Natural killer cell (primary cell): ENCODE measurements around the gene MICAL2. TPM values are rescaled to one million over a fixed set of nuclear protein-coding genes. Genes with fewer than 3 reads are reported as not detected.

Source experiments
- ATAC-seq, 3 donors: fragments of 150-1000 bp in 2 of 3; fragments of 200-7000 bp in 1 of 3; cut with Tn5 transposase; 1 replicate in 1 of 3; 2 replicates in 2 of 3; pipeline ENCODE4 v1.10.0; 2021; ENCODE audit warnings: mild to moderate bottlenecking in 2 of 3, moderate library complexity in 2 of 3
- DNase-seq, 2 donors: peaks; one replicate each; pipeline versions ENCODE4 v3.0.0 to v3.0.0-alpha.2; 2013 to 2021; ENCODE audit warnings: mixed read lengths in 1 of 2
- H3K27ac ChIP-seq: one replicate; pipeline ENCODE4 v1.5.1; 2013; ENCODE audit warnings: mild to moderate bottlenecking, low read length
- H3K27me3 ChIP-seq: one replicate; pipeline ENCODE4 v1.6.1; 2013; ENCODE audit warnings: low read length; ENCODE audit not compliant: control insufficient read depth, insufficient read depth
- H3K36me3 ChIP-seq: one replicate; pipeline ENCODE4 v1.6.1; 2013; ENCODE audit warnings: low read length; ENCODE audit not compliant: control insufficient read depth, insufficient read depth
- H3K4me1 ChIP-seq: one replicate; pipeline ENCODE4 v1.6.1; 2013; ENCODE audit warnings: low read length; ENCODE audit not compliant: control insufficient read depth, insufficient read depth
- H3K4me3 ChIP-seq: one replicate; pipeline ENCODE4 v1.5.1; 2013; ENCODE audit warnings: low read length
- H3K9me3 ChIP-seq: one replicate; pipeline ENCODE4 v1.6.1; 2013; ENCODE audit warnings: low read length; ENCODE audit not compliant: control insufficient read depth, insufficient read depth
- H3K27ac Mint-ChIP-seq, 2 donors: one replicate each; pipeline ENCODE4 v1.8.0; 2022; ENCODE audit warnings: mild to moderate bottlenecking in 2 of 2, mixed read lengths in 2 of 2, moderate library complexity in 1 of 2
- H3K27me3 Mint-ChIP-seq, 2 donors: one replicate each; pipeline ENCODE4 v1.8.0; 2022; ENCODE audit warnings: low read depth in 2 of 2, mixed read lengths in 2 of 2
- H3K36me3 Mint-ChIP-seq: one replicate; pipeline ENCODE4 v1.8.0; 2022; ENCODE audit warnings: mixed read lengths
- H3K4me1 Mint-ChIP-seq, 2 donors: one replicate each; pipeline ENCODE4 v1.8.0; 2022; ENCODE audit warnings: mixed read lengths in 2 of 2
- H3K4me3 Mint-ChIP-seq: one replicate; pipeline ENCODE4 v1.8.0; 2022; ENCODE audit warnings: mild to moderate bottlenecking, moderate library complexity, mixed read lengths
- H3K9me3 Mint-ChIP-seq, 2 donors: one replicate each; pipeline ENCODE4 v1.8.0; 2022; ENCODE audit warnings: mixed read lengths in 2 of 2
- WGBS: methylation state at CpG from one replicate; pipeline ENCODE4 v1.1.7; 2013; ENCODE audit warnings: missing lambda C conversion rate; ENCODE audit not compliant: insufficient coverage; 5-methylcytosine and 5-hydroxymethylcytosine counted together
- intact Hi-C: fragments of 100-400 bp; cut with micrococcal nuclease; formaldehyde crosslinking; loops from one replicate; pipeline ENCODE4 v1.14.2; 2022
- total RNA-seq, 4 donors: library from RNA; stranded (reverse); fragments of 120-200 nt in 1 of 4; gene quantifications; one replicate each; pipeline versions ENCODE4 v1.2.3 to v1.2.4, GENCODE V29; 2013 to 2022
- TF ChIP-seq, protein P1 (sequence below): fragments of 200-600 bp; IDR thresholded peaks from one replicate; pipeline ENCODE4 v1.8.0; 2022; ENCODE audit warnings: antibody characterized with exemption

Gene MICAL2
- total RNA-seq, 3 donors from 2014 or later (not counting 1 experiment from before 2014, with no cell fraction given): 54.6 to 68.6 (median 57.4) TPM

DNA sequence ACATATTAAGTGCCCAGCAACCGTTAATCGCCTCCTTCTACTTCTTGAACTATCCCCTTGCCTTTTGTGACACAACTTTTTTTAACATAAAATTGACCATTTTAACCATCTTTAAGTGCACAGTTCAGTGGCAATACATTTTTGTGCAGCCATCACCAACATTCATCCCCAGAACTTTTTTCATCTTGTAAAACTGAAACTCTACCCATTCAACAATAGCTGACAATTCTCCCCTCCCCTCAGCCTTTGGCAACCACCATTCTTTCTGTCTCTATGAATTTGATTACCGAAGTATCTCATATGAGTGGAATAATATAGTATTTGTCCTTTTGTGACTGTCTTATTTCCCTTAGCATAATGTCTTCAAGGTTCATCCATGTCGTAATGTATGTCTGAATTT lies 66.0 kb downstream of the MICAL2 start:
- intact Hi-C loops: no loop called here
- peak overlapping the region; percentile 14 to 49 for H3K27ac Mint-ChIP-seq
- H3K36me3 Mint-ChIP-seq: no peaks in the 10 kb centered on the region
- Histone ChIP-seq H3K27me3 (no peaks in the 10 kb centered on the region), H3K27ac (no peak overlapping the region), H3K36me3 (no peaks in the 10 kb centered on the region), H3K4me1 (peaks cover 15% of the 10 kb centered on the region), H3K9me3 (peaks cover 3% of the 10 kb centered on the region), H3K4me3 (no peak overlapping the region)
- H3K4me1 Mint-ChIP-seq: peaks cover 15 to 37% of the 10 kb centered on the region in 2 donors
- H3K9me3 Mint-ChIP-seq: no peaks in the 10 kb centered on the region
- ATAC-seq: no peak
- H3K4me3 Mint-ChIP-seq: no peak overlapping the region
- no peaks in the 10 kb centered on the region for H3K27me3 Mint-ChIP-seq
- TF ChIP-seq, protein P1, sequence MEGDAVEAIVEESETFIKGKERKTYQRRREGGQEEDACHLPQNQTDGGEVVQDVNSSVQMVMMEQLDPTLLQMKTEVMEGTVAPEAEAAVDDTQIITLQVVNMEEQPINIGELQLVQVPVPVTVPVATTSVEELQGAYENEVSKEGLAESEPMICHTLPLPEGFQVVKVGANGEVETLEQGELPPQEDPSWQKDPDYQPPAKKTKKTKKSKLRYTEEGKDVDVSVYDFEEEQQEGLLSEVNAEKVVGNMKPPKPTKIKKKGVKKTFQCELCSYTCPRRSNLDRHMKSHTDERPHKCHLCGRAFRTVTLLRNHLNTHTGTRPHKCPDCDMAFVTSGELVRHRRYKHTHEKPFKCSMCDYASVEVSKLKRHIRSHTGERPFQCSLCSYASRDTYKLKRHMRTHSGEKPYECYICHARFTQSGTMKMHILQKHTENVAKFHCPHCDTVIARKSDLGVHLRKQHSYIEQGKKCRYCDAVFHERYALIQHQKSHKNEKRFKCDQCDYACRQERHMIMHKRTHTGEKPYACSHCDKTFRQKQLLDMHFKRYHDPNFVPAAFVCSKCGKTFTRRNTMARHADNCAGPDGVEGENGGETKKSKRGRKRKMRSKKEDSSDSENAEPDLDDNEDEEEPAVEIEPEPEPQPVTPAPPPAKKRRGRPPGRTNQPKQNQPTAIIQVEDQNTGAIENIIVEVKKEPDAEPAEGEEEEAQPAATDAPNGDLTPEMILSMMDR: no peak
- WGBS: 82% methylated on average over 2 of the region's 4 CpGs
- DNase-seq: no peak

DNA sequence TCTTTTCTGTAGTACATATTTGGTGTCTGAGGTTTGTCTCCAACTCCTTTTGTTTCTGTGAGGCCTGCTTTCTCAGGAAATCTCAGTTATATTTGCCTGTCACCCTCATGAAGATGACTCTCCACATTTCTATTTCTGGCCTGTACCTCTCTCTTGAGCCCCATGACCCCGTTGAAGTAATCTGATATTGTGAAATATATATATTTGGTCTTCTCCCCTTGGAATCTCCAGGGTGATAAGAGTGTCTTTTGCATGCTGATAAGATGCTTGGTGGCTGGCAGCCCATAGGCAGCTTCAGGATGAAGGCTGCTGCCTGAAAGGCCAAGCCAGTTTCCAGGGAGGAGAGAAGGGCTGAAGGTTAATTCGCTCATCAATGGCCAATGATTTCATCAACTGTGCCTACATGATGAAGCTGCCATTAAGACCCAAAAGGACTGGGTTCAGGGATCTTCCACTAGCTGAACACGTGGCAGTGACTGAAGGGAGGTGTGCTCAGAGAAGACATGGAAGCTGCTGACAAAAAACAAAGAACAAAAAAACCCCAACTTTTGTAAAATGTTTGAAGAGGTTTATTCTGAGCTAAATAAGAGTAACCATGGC lies 67.4 kb downstream of the MICAL2 start:
- DNase-seq: no peak
- TF ChIP-seq, protein P1: no peak

DNA sequence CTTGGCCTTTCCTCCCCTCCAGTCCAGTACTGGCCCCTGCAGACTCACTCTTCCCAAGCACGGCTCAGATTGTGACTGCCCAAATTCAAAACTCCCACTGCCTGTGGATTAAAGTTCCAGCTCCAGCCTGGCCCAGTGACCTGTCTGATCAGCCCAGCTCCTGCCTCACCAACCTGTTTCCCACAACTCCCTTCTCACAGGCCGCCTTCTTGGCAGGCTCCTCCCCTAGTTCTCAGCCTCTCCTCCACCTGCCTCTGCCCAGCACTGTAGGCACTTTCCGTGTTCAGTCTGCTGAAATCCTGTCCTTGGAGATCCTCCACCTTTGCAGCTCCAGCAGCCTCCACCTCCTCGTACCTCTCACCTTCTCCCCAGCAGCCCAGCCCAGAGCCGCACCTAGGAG lies 68.6 kb downstream of the MICAL2 start:
- Mint-ChIP-seq H3K4me1 (peaks cover 15 to 37% of the 10 kb centered on the region in 2 donors), H3K36me3 (no peaks in the 10 kb centered on the region), H3K9me3 (no peaks in the 10 kb centered on the region), H3K4me3 (no peak overlapping the region), H3K27me3 (no peaks in the 10 kb centered on the region), H3K27ac (peak overlapping the region in 1 of 2 donors; percentile 33)
- H3K4me3 ChIP-seq: no peak overlapping the region
- no peak overlapping the region for H3K27ac ChIP-seq
- TF ChIP-seq, protein P1: no peak
- 82% methylated on average over 5 of the region's 5 CpGs for WGBS
- no peaks in the 10 kb centered on the region for H3K9me3 ChIP-seq
- H3K27me3 ChIP-seq: no peaks in the 10 kb centered on the region
- H3K4me1 ChIP-seq: peaks cover 15% of the 10 kb centered on the region
- DNase-seq (no peak), ATAC-seq (no peak)
- no peaks in the 10 kb centered on the region for H3K36me3 ChIP-seq
- intact Hi-C loops: no loop called here

More for the DNA sequence above, 67.4 kb downstream of the MICAL2 start:
- no peak for ATAC-seq
- H3K27ac ChIP-seq: no peak overlapping the region
- peaks cover 15 to 37% of the 10 kb centered on the region in 2 donors for H3K4me1 Mint-ChIP-seq
- 83% methylated on average over 2 of the region's 3 CpGs for WGBS
- peaks cover 15% of the 10 kb centered on the region for H3K4me1 ChIP-seq
- no peaks in the 10 kb centered on the region for H3K27me3 Mint-ChIP-seq
- no peaks in the 10 kb centered on the region for H3K9me3 ChIP-seq
- H3K27me3 ChIP-seq: no peaks in the 10 kb centered on the region
- H3K9me3 Mint-ChIP-seq: no peaks in the 10 kb centered on the region
- peak overlapping the region in 1 of 2 donors; percentile 18 for H3K27ac Mint-ChIP-seq
- no peaks in the 10 kb centered on the region for H3K36me3 ChIP-seq
- intact Hi-C loops: no loop called here
- H3K36me3 Mint-ChIP-seq: no peaks in the 10 kb centered on the region
- no peak overlapping the region for H3K4me3 ChIP-seq
- no peak overlapping the region for H3K4me3 Mint-ChIP-seq

DNA sequence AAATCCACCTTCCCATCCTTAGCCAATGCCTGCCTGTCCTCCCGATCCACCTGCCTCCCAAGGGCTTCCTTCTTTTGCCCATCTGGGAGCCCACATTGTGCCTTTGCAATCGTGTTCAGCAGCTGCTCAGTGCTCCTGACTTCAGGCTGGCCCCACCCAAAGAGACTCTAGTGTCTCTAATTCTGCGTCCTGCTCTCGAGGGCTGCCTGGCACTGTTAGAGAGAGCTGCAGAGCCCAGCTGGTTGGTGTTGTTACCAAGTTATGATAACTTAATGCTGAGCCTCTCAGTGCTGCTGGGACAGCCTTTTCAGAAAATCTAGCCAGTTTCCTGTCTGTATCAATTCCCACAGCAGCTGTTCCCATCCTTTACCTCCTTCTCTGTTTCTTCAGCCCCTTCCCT lies 69.1 kb downstream of the MICAL2 start:
- peaks cover 15 to 33% of the 10 kb centered on the region in 2 donors for H3K4me1 Mint-ChIP-seq
- no peak overlapping the region for H3K27ac ChIP-seq
- intact Hi-C loops: no loop called here
- H3K4me1 ChIP-seq: peaks cover 15% of the 10 kb centered on the region
- no peak overlapping the region for H3K4me3 ChIP-seq
- H3K36me3 ChIP-seq: no peaks in the 10 kb centered on the region
- 79% methylated on average over 4 of the region's 4 CpGs for WGBS
- H3K9me3 ChIP-seq: no peaks in the 10 kb centered on the region
- H3K4me3 Mint-ChIP-seq: no peak overlapping the region
- no peaks in the 10 kb centered on the region for H3K9me3 Mint-ChIP-seq
- H3K27ac Mint-ChIP-seq: peak overlapping the region in 1 of 2 donors; percentile 33
- no peaks in the 10 kb centered on the region for H3K27me3 ChIP-seq
- no peaks in the 10 kb centered on the region for H3K27me3 Mint-ChIP-seq
- no peaks in the 10 kb centered on the region for H3K36me3 Mint-ChIP-seq
- DNase-seq: no peak
- ATAC-seq: no peak
- TF ChIP-seq, protein P1: no peak
